Measurements from ENCODE around the gene PSTPIP2.

Gene PSTPIP2

GRCh38 chr18:46095532-46095931 is 23.5 kb upstream of the PSTPIP2 start:
- TF ChIP-seq FOXP2 (optimal IDR thresholded peaks at IDR 0.05; ENCODE audit: borderline replicate concordance, extremely low read depth, extremely low read length, insufficient read depth) (no peak), REST (IDR thresholded peaks at IDR 0.05; ENCODE audit: insufficient read depth in 1 of 2, low read depth in 2 of 2, low read length in 2 of 2) (no peak), POLR2AphosphoS5 (IDR thresholded peaks at IDR 0.05; ENCODE audit: low read depth, low read length) (no peak), SIN3A (IDR thresholded peaks at IDR 0.05; ENCODE audit: borderline replicate concordance, insufficient read depth, low read length) (no peak), TAF1 (IDR thresholded peaks at IDR 0.05; ENCODE audit: borderline replicate concordance, insufficient read depth, low read length) (no peak)

- TF ChIP-seq POLR2AphosphoS5 (IDR thresholded peaks at IDR 0.05; ENCODE audit: low read depth, low read length): no peak
- no peak for TF ChIP-seq FOXP2 (optimal IDR thresholded peaks at IDR 0.05; ENCODE audit: borderline replicate concordance, extremely low read depth, extremely low read length, insufficient read depth)
- TF ChIP-seq TAF1 (IDR thresholded peaks at IDR 0.05; ENCODE audit: borderline replicate concordance, insufficient read depth, low read length): no peak
- no peak for TF ChIP-seq REST (IDR thresholded peaks at IDR 0.05; ENCODE audit: insufficient read depth in 1 of 2, low read depth in 2 of 2, low read length in 2 of 2)
- no peak for TF ChIP-seq SIN3A (IDR thresholded peaks at IDR 0.05; ENCODE audit: borderline replicate concordance, insufficient read depth, low read length)
Measured at GRCh38 chr18:46084431-46084830, 12.4 kb upstream of the PSTPIP2 start.

- TF ChIP-seq POLR2AphosphoS5 (IDR thresholded peaks at IDR 0.05; ENCODE audit: low read depth, low read length) (no peak), FOXP2 (optimal IDR thresholded peaks at IDR 0.05; ENCODE audit: borderline replicate concordance, extremely low read depth, extremely low read length, insufficient read depth) (no peak), TAF1 (IDR thresholded peaks at IDR 0.05; ENCODE audit: borderline replicate concordance, insufficient read depth, low read length) (no peak), REST (IDR thresholded peaks at IDR 0.05; ENCODE audit: insufficient read depth in 1 of 2, low read depth in 2 of 2, low read length in 2 of 2) (no peak), SIN3A (IDR thresholded peaks at IDR 0.05; ENCODE audit: borderline replicate concordance, insufficient read depth, low read length) (no peak)
Measured at GRCh38 chr18:46080156-46080555, 8.1 kb upstream of the PSTPIP2 start.

- no peak for TF ChIP-seq TAF1 (IDR thresholded peaks at IDR 0.05; ENCODE audit: borderline replicate concordance, insufficient read depth, low read length)
Measured at GRCh38 chr18:46079336-46079735, 7.3 kb upstream of the PSTPIP2 start.

GRCh38 chr18:46073474-46074331 is 1.6 kb upstream of the PSTPIP2 start:
- no peak for TF ChIP-seq TAF1 (IDR thresholded peaks at IDR 0.05; ENCODE audit: borderline replicate concordance, insufficient read depth, low read length)
- TF ChIP-seq FOXP2 (optimal IDR thresholded peaks at IDR 0.05; ENCODE audit: borderline replicate concordance, extremely low read depth, extremely low read length, insufficient read depth): no peak
- no peak for TF ChIP-seq POLR2AphosphoS5 (IDR thresholded peaks at IDR 0.05; ENCODE audit: low read depth, low read length)
- TF ChIP-seq REST (IDR thresholded peaks at IDR 0.05; ENCODE audit: insufficient read depth in 1 of 2, low read depth in 2 of 2, low read length in 2 of 2): no peak
- no peak for TF ChIP-seq SIN3A (IDR thresholded peaks at IDR 0.05; ENCODE audit: borderline replicate concordance, insufficient read depth, low read length)
